Adipocyte (in vitro differentiated cells): ENCODE results near the gene VSX2.
"Not testable (repeated sequence)": the region's sequence is repeated elsewhere in the genome, so short reads cannot be mapped to it uniquely, and the experiment has no call there.

Experiments used
- DNase-seq: peaks from one replicate; pipeline ENCODE4 v3.0.0-alpha.2; 2015; ENCODE audit warnings: low read depth
- H3K27me3 ChIP-seq: replicated peaks from 2 replicates; pipeline ENCODE4 v1.7.0; 2013; ENCODE audit warnings: mild to moderate bottlenecking, low read length, moderate library complexity; ENCODE audit not compliant: control insufficient read depth, insufficient read depth
- H3K36me3 ChIP-seq: 2 replicates; pipeline ENCODE4 v1.7.0; 2013; ENCODE audit warnings: low read length, mild to moderate bottlenecking, moderate library complexity; ENCODE audit not compliant: control insufficient read depth, insufficient read depth, severe bottlenecking
- H3K4me1 ChIP-seq: 2 replicates; pipeline ENCODE4 v1.7.0; 2013; ENCODE audit warnings: mild to moderate bottlenecking, low read length, moderate library complexity; ENCODE audit not compliant: control insufficient read depth, insufficient read depth
- H3K4me3 ChIP-seq: 2 replicates; pipeline ENCODE4 v1.7.0; 2013; ENCODE audit warnings: mild to moderate bottlenecking, low read length, moderate library complexity
- H3K9ac ChIP-seq: 2 replicates; pipeline ENCODE4 v1.7.0; 2013; ENCODE audit warnings: mild to moderate bottlenecking, low read length, moderate library complexity
- H3K9me3 ChIP-seq: 2 replicates; pipeline ENCODE4 v1.7.0; 2013; ENCODE audit warnings: mild to moderate bottlenecking, low read length, moderate library complexity; ENCODE audit not compliant: control insufficient read depth

VSX2 gene

GRCh38 chr14:74262076-74262475 lies 22.8 kb downstream of the VSX2 start:
- DNase-seq: no peak
- Histone ChIP-seq H3K27me3 (no peaks in the 10 kb centered on the region), H3K36me3 (no peaks in the 10 kb centered on the region), H3K9me3 (no peaks in the 10 kb centered on the region), H3K4me1 (no peaks in the 10 kb centered on the region), H3K9ac (no peak overlapping the region), H3K4me3 (no peak overlapping the region)

DNA sequence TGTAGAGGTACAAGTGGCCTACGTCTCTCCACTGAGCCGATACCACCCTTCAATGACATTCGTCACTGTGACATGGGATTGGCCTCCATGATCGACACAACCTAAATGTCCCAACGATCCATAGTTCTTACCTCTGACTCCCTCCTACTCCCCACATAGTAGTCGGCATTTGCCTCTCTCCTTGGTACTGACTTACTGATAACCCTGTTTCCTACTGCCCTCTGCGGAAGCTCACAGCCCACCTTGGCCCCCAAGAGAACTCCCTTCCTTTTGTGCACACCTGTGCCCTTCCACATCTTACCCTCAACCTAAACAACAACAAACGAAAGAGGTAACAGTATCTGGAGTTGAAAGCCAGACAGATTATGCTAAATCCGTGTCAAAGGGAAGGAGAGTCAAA lies 23.9 kb downstream of the VSX2 start:
- Histone ChIP-seq H3K9ac (no peak overlapping the region), H3K4me1 (no peaks in the 10 kb centered on the region), H3K9me3 (no peaks in the 10 kb centered on the region), H3K4me3 (no peak overlapping the region), H3K36me3 (no peaks in the 10 kb centered on the region), H3K27me3 (no peaks in the 10 kb centered on the region)
- DNase-seq: no peak

DNA sequence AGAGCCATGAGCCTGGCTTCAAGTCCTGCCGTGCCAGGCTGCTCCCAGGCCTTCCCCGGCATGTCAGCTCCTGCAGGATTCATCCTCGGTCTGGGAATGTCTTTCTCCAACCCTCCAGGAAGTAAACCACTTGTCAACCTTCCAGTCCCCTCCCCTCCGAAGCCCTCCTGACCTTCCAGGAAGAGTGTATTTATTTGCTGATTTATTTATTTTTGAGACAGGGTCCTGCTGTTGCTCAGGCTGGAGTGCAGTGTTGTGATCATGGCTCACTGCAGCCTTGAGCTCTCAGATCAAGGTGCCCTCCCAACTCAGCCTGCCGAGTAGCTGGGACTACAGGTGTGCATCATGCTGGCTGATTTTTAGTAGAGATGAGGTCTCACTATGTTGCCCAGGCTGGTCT lies 24.7 kb downstream of the VSX2 start:
- no peak overlapping the region for H3K9ac ChIP-seq
- H3K36me3 ChIP-seq: no peaks in the 10 kb centered on the region
- no peak overlapping the region for H3K4me3 ChIP-seq
- no peaks in the 10 kb centered on the region for H3K4me1 ChIP-seq
- DNase-seq: no peak
- H3K27me3 ChIP-seq: no peaks in the 10 kb centered on the region
- no peaks in the 10 kb centered on the region for H3K9me3 ChIP-seq

DNA sequence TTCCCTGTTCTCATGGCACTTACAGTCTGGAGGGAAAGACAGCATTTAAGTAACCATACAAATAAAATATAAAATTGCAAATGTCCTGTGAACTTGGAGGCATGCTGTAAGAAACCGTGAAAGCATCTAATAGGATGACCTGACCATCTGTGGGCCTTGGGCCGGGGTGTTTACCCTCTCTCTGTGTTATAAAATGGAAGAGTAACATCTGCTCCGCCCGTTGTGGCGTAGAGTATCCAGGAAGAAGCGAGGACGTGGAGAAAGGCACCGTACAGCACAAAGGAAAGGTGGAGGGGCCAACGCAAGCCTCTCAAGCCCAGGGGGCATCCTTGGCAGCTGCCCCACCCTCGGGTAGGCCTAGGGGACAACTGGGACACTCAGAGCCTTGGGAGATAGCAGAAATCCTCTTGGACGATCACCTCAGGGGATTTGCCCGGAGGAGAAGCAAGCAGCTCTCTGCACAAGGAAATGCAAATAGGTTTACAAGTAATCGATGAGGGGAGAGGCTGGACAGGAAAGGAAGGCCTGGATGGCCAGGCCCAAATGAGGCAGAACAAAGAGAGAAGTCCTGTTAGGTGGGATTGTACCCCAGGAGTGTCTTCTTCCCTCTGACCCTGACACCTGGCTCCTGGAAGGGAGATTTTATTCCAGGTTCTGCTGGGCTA lies 26.2 kb downstream of the VSX2 start:
- no peak overlapping the region for H3K9ac ChIP-seq
- peaks cover 6% of the 10 kb centered on the region for H3K4me1 ChIP-seq
- DNase-seq: no peak
- no peak overlapping the region for H3K4me3 ChIP-seq
- no peaks in the 10 kb centered on the region for H3K27me3 ChIP-seq
- H3K36me3 ChIP-seq: no peaks in the 10 kb centered on the region
- no peaks in the 10 kb centered on the region for H3K9me3 ChIP-seq

DNA sequence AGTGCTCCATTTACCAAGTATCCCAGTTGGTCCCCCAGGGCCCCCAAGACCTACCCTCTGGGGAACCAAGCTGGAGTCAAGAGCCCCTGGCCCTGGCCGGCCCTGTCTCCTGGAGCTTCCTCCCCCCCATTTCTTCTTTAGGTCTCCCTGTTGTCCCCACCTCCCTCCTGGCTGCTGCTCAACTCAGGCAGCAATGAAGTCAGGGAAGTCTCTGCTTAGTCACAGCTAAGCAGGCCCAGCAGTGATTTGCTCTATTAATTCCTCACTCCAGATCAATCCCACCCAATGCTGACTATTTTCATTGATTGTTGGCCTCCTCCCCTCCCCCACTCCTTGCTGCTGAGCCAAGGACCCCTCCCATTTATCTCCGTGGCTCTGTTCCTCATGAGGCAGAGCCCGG lies 28.3 kb downstream of the VSX2 start:
- Histone ChIP-seq H3K4me3 (no peak overlapping the region), H3K4me1 (peaks cover 9% of the 10 kb centered on the region), H3K36me3 (no peaks in the 10 kb centered on the region), H3K9ac (no peak overlapping the region), H3K9me3 (no peaks in the 10 kb centered on the region), H3K27me3 (no peaks in the 10 kb centered on the region)
- no peak for DNase-seq

GRCh38 chr14:74270382-74271177 lies 31.3 kb downstream of the VSX2 start:
- H3K4me1 ChIP-seq: peaks cover 20% of the 10 kb centered on the region

DNA sequence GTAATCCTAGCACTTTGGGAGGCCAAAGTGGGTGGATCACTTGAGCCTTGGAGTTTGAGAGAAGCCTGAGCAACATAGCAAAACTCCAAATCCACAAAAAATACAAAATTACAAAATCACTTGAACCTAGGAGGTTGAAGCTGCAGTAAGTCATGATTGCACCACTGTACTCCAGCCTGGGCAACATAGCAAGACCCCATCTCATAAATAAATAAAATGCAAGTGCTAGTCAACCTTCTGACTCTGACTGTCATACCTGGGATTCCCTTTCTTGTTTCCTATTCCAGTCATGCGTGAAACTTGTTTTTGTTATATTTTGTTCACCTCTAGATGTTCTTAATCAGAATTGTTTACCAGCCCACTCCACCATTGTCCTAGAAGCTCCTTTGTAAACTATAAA lies 32.1 kb downstream of the VSX2 start:
- H3K36me3 ChIP-seq: no peaks in the 10 kb centered on the region
- no peaks in the 10 kb centered on the region for H3K27me3 ChIP-seq
- no peak overlapping the region for H3K9ac ChIP-seq
- no peak overlapping the region for H3K4me3 ChIP-seq
- peaks cover 21% of the 10 kb centered on the region for H3K4me1 ChIP-seq
- DNase-seq: no peak
- no peaks in the 10 kb centered on the region for H3K9me3 ChIP-seq

More at GRCh38 chr14:74270382-74271177, 31.3 kb downstream of the VSX2 start:
- not testable (repeated sequence) for H3K27me3 ChIP-seq, H3K9me3 ChIP-seq, H3K9ac ChIP-seq, H3K36me3 ChIP-seq, H3K4me3 ChIP-seq
- DNase-seq: peak; percentile 56

- Histone ChIP-seq H3K36me3 (no peaks in the 10 kb centered on the region), H3K4me1 (peaks cover 16% of the 10 kb centered on the region), H3K9ac (peak overlapping the region; percentile 34), H3K4me3 (peak overlapping the region; percentile 40), H3K27me3 (no peaks in the 10 kb centered on the region), H3K9me3 (no peaks in the 10 kb centered on the region)
- peak; percentile 63 for DNase-seq
Observed at GRCh38 chr14:74275241-74275841, 36.1 kb downstream of the VSX2 start.

DNA sequence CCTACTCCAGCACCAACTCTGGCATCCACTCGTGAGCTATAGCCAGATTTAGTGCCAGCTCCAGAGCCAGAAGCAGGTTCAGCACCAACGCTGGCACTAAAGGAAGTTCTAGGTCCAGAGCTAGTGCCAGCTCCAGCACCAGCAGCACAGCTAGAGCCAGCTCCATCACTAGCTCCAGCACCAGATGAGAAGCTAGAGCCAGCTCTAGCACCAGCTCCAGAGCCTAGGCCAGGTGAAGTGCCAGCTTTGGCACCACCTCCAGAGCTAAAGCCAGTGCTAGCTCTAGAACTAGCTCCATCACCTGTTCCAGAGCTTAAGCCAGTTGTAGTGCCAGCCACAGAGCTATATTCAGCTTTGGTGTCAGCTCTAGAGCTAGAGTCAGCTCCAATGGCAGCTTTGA lies 38.8 kb downstream of the VSX2 start:
- H3K9ac ChIP-seq: no peak overlapping the region
- H3K9me3 ChIP-seq: no peaks in the 10 kb centered on the region
- no peaks in the 10 kb centered on the region for H3K36me3 ChIP-seq
- H3K4me1 ChIP-seq: peaks cover 12% of the 10 kb centered on the region
- no peak for DNase-seq
- no peaks in the 10 kb centered on the region for H3K27me3 ChIP-seq
- no peak overlapping the region for H3K4me3 ChIP-seq

DNA sequence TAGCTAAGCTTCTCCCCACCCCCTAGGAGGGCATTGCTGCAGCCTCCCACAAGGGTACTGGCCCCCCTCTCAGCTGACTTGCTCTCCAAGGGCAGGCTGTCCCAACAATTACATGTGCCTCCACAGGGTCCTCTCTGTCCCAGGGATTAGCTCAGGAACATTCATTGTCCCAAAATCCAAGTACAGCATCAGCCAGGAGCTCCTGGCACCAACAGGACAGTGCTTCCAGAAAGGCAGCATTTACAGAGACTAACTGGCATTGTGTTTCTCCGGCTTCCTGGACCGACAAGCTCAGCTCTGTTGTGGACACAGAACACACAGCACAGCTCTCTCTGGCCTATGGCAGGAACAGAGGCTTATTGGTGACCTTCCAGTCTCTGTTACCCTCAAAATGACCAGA lies 41.8 kb downstream of the VSX2 start:
- H3K9me3 ChIP-seq: no peaks in the 10 kb centered on the region
- H3K4me1 ChIP-seq: no peaks in the 10 kb centered on the region
- no peak overlapping the region for H3K9ac ChIP-seq
- no peak overlapping the region for H3K4me3 ChIP-seq
- H3K27me3 ChIP-seq: no peaks in the 10 kb centered on the region
- no peak for DNase-seq
- peaks cover 25% of the 10 kb centered on the region for H3K36me3 ChIP-seq

DNA sequence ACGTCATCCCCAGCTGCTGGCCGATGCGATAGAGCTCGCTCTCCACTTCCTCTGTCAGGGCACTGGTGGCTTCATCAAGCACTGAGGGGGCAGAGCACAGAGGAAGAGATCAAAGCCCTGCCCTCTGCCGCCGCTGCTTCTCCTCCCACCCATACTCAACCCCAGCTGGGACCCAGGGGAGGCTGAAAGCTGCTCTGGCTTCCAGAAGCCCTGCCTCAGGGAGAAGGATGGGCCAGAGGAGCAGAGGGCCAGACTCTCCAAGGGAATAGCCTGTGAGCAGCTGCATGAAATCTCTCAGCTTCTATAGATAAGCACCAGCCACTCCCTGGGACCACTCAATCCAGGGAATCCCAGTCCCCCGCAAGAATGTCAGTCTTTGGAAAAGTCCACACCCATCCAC lies 47.5 kb downstream of the VSX2 start:
- no peaks in the 10 kb centered on the region for H3K4me1 ChIP-seq
- no peak for DNase-seq
- no peaks in the 10 kb centered on the region for H3K9me3 ChIP-seq
- H3K9ac ChIP-seq: no peak overlapping the region
- H3K36me3 ChIP-seq: peaks cover 80% of the 10 kb centered on the region
- no peak overlapping the region for H3K4me3 ChIP-seq
- H3K27me3 ChIP-seq: no peaks in the 10 kb centered on the region
